HG03095 (cell line): ENCODE results near the gene EPB41L2.

Experiments used
- ATAC-seq: cut with Tn5 transposase; IDR thresholded peaks from one replicate; pipeline ENCODE4 v1.9.1; 2021; ENCODE audit warnings: moderate library complexity; ENCODE audit not compliant: unreplicated experiment

Gene EPB41L2

DNA sequence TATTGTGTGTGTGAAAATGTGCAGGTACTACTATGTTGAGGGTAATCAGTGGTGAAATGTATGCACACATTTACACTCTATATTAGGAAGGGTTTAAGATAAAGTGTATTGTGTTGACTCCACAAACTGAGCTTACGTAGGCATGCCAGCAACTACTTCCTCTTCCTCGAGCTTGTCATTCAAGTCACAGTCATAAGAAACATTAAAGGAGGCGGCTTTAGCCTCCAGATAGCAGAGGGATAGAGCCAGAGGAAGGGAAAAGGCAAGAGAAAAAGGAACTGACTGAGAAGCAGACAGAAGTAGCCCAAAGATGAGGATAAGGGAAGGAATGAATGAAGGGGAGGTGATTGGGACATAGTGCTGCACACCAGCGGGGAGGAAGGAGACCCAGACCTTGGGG lies 180.7 kb downstream of the EPB41L2 start:
- ATAC-seq = no peak

- no peak for ATAC-seq
Observed at GRCh38 chr6:130879826-130880225, 183.2 kb downstream of the EPB41L2 start.

- no peak for ATAC-seq
Observed at GRCh38 chr6:130873746-130874145, 189.3 kb downstream of the EPB41L2 start.

GRCh38 chr6:130872250-130873095 lies 190.6 kb downstream of the EPB41L2 start:
- ATAC-seq = peak; percentile 88

GRCh38 chr6:130870179-130870880 lies 192.7 kb downstream of the EPB41L2 start:
- no peak for ATAC-seq

DNA sequence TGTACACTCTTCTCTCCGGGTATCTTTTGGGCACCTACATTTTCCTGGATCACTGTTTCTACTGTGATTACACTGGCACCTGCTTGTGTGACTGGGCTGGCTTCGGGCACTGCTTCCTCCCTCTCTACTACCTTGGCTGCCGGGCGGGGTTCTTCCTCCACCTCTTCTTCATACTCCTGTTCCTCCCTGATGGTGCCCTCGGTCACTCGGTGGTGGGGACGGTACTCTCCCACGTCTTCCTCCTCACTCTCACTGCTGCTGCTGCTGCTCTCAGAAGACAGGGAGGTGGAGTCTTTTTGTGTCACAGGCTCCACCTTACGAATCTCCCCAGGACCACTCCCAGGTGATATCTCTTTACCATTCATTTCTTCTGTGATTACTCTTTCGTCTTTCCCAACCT lies 193.4 kb downstream of the EPB41L2 start:
- ATAC-seq = no peak

DNA sequence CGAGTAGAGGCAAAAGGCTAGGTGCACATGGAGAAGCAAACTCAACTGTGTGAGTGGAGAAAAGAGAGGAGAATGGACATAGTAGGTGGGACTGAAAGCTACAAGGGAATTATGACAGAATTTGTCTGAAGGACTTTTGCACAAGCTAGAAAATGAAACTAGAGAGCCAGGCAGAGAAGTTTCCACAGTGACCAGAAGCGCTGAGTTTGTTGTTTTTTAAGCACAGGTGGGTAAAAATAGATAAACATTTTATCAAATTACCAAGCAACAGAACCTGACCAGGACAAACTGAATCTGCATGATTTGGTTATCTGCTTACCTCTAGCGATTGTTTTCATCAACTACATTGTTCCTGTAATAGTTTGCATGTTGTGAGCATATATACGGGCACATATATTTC lies 197.3 kb downstream of the EPB41L2 start:
- no peak for ATAC-seq

DNA sequence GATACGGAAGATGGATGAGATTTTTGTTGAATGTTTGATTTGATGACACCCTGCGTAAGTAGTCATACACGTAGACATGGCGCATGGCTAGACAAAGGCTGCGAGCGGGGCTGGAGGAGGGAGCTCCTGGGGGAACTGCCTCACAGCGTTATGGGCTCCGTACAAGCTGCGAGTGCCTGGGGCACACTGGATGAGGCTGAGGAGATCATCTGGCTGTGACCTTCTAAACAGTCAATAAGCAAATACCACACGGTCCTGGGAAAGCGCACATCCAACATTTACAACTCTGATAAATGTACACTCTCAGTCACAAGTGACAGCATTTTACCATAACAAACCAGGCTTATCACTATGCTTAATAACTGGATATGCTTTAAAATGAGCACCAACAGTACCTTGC lies 198.7 kb downstream of the EPB41L2 start:
- ATAC-seq = no peak

DNA sequence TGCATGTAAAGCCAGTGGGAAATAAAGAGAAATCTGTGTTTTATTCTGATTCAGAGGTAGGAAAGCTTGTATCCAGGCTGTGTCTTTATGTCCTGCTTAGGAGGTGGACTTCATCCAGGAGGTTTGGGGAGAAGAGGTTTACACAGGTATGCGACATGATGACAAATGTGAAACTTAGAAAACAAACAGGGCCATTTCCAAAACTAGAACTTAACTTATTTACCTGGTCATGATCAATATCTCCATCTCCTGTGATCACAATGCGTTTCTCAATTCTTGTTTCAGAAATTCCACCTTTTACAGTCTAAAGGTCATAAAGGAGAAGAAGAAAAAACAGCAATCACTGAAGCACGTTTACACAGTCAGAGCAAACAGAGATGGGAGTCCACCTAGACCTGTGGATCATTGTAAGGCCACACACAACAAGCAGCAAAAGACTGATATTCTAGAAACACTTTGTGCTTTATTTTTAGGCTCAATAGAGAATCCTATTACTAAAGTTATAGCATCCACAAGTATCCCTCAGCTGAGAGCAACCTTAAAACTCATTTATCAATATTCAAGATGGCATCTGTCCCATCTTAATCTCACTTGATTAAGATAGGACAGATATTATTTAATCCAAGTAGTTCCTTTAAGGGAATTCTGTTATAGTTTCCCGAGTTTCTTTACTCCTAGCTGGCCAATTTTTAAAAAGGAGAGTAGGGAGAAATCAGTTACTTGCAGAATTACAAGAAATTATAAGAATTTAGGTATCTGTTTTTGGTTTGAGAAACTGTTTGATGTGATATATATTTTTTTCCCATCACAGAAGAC lies 199.4 kb downstream of the EPB41L2 start:
- ATAC-seq = no peak

DNA sequence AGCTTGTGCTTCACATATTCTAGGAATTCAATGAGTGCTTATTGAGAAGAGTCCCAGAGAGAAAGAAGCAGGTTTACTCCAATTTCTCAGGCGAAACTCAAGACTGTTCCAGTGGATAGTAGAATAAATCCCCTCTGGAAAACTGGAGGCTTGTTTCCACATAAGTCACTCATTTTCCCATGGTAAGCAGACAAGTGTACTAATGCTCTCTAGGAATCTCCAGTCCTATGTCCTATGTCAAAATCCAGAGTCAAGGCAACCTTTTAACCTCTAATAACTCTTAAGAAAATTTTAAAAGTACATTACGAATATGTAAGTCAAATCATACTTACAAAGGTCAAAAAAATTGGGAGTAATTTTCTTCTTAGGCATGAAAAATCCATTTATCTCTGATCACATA lies 200.7 kb downstream of the EPB41L2 start:
- ATAC-seq = no peak

DNA sequence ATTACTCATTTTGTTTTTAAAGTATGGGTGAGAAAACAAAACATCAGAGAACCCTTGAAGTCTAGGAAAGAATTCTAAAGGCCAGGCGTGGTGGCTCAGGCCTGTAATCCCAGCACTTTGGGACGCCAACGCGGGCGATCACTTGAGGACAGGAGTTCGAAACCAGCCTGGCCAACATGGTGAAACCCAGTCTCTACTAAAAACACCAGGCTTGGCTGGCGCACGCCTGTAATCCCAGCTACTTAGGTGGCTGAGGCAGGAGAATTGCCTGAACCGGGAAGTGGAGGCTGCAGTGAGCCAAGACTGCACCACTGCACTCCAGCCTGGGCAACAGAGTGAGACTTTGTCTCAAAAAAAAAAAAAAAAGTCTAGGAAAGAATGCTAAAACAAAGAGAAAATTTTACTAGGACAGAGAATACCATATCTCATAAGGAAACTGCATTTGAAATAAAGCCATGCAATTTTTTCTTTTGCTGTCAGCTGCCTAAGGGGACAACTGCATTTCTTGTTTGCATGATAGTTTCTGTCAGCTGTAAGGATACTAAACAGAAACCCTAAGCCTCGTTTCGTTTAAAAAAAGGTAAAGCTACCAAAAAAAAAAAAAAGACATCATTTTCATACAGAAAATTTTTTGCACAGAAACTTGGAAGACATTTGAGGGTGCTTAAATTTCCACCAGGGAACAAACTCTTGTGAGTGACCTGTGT lies 203.7 kb downstream of the EPB41L2 start:
- no peak for ATAC-seq

DNA sequence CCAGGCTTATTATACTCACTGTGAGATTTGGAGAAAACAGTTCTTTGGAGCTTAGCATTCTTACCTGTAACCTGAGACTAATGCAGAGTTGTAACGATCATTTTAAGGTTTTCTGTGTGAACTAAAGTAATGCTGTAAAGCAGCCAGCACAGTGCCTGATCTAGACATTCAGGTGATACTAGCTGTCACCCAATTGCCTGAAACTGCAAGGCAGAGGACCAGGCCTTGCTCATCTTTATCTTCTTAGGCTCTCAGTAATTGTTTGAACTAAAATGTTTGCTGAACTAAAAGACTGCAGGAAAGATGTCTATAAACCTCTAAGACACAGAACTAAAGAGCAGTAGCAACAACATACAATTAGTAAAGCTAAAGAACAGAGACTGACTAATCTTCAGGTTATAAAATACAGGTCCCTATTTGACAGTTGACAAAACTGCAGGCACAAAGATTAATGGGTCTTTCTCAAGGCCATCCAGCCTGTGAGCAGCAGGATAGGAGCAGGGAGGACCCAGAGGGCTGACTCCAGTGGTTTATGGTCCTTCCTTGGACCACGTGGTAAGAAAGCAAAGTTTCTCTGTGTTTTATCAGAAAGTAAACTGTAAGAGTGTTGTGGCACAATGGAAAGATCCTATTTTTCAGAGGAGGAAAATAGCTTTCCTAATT lies 204.4 kb downstream of the EPB41L2 start:
- ATAC-seq = no peak

GRCh38 chr6:130858054-130858453 lies 205.0 kb downstream of the EPB41L2 start:
- no peak for ATAC-seq

DNA sequence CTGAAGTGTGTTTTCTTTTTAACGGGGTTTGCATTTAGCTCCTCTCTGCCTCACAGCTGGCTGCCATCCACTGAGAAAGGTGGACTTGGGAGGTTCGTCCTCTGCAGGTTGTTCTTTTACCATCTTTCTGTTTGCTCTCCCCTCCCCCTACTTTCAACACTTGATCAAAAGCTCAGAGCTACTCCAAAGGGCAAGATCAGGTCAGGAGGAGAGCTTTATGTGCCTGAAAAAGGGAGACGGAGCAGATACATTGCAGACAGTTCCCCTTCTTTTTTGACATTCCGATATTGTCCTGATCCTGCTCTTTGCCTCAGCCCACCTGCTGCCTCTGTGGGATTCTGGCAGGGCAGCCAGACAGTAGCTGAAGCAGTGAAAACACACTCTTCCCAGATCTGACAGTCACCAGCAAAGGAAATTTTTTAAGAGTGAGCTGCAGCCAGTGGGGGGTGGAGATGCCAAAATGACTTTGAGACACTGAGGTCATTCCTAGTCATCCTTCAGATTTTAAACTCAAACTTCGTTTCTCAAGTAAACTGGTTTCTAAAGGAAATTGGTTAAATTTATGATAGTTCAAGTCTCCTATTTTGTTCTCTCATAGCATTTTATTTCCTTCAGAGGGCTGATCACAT lies 209.4 kb downstream of the EPB41L2 start:
- no peak for ATAC-seq

- ATAC-seq = no peak
Observed at GRCh38 chr6:130852844-130853554, 210.0 kb downstream of the EPB41L2 start.

DNA sequence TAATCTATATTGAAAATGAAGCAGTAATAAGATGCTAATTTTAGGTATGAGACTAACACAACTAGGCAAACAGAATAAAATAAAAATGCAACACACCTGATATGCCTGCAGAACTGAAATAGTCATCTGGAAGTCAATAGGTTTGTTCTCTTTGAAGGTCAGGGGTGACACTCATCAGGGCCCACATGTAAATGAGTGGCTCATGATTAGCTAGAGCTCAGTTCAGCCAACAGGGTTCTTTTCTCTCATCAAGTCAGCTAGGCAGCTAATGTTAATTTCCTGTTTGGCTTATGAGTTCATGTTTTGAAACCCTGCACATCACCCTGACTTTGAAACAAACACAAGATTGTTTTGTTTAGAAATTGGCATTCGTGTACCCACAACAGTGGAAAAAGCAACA lies 212.0 kb downstream of the EPB41L2 start:
- no peak for ATAC-seq

DNA sequence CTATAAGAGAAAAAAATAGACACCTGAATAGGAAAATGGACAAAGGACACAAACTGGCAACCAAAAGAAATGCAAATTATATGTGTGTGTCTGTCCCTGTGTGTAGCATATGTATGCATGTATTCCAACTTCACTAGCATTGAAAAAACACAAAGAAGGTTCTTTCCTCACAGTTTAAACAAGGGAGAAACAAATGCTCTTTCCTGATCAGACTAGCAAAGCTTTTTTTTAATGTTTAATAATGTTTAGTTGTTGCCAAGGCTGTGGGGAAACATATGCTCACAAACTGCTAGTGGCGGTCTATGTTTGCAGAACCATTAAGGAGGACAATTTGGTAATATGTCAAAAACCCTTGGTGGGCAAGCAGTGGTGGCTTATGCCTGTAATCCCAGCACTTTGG lies 213.5 kb downstream of the EPB41L2 start:
- no peak for ATAC-seq

- peak; percentile 81 for ATAC-seq
Observed at GRCh38 chr6:130848945-130849344, 214.1 kb downstream of the EPB41L2 start.
